ENCODE data around the gene LRP1.
A peak's percentile ranks its signal among the peaks of the same experiment; 100 is the strongest.

The LRP1 gene

GRCh38 chr12:57127101-57127725, 1.1 kb upstream of the LRP1 start:
- DNase-seq (ENCODE audit: insufficient read length, low spot score) (no peak), FAIRE-seq (no peak)
- TF ChIP-seq, protein P1, sequence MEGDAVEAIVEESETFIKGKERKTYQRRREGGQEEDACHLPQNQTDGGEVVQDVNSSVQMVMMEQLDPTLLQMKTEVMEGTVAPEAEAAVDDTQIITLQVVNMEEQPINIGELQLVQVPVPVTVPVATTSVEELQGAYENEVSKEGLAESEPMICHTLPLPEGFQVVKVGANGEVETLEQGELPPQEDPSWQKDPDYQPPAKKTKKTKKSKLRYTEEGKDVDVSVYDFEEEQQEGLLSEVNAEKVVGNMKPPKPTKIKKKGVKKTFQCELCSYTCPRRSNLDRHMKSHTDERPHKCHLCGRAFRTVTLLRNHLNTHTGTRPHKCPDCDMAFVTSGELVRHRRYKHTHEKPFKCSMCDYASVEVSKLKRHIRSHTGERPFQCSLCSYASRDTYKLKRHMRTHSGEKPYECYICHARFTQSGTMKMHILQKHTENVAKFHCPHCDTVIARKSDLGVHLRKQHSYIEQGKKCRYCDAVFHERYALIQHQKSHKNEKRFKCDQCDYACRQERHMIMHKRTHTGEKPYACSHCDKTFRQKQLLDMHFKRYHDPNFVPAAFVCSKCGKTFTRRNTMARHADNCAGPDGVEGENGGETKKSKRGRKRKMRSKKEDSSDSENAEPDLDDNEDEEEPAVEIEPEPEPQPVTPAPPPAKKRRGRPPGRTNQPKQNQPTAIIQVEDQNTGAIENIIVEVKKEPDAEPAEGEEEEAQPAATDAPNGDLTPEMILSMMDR (IDR thresholded peaks at IDR 0.05; ENCODE audit: insufficient read depth, missing control alignments): peak; percentile 22

GRCh38 chr12:57128519-57129247, 400 bp downstream of the LRP1 start:
- TF ChIP-seq, protein P1 (IDR thresholded peaks at IDR 0.05; ENCODE audit: insufficient read depth, missing control alignments): no peak
- no peak for FAIRE-seq
- DNase-seq (ENCODE audit: insufficient read length, low spot score): no peak

- no peak for FAIRE-seq
- TF ChIP-seq, protein P1 (IDR thresholded peaks at IDR 0.05; ENCODE audit: insufficient read depth, missing control alignments): no peak
These were observed 1.1 kb downstream of the LRP1 start for GRCh38 chr12:57129321-57129842.

GRCh38 chr12:57129889-57130288, 1.6 kb downstream of the LRP1 start:
- no peak for FAIRE-seq
- no peak for DNase-seq (ENCODE audit: insufficient read length, low spot score)
- TF ChIP-seq, protein P1 (IDR thresholded peaks at IDR 0.05; ENCODE audit: insufficient read depth, missing control alignments): no peak

More at GRCh38 chr12:57129321-57129842, 1.1 kb downstream of the LRP1 start:
- DNase-seq (ENCODE audit: insufficient read length, low spot score): no peak

GRCh38 chr12:57130941-57131340, 2.7 kb downstream of the LRP1 start:
- TF ChIP-seq, protein P1 (IDR thresholded peaks at IDR 0.05; ENCODE audit: insufficient read depth, missing control alignments): no peak
- no peak for DNase-seq (ENCODE audit: insufficient read length, low spot score)
- FAIRE-seq: no peak

DNA sequence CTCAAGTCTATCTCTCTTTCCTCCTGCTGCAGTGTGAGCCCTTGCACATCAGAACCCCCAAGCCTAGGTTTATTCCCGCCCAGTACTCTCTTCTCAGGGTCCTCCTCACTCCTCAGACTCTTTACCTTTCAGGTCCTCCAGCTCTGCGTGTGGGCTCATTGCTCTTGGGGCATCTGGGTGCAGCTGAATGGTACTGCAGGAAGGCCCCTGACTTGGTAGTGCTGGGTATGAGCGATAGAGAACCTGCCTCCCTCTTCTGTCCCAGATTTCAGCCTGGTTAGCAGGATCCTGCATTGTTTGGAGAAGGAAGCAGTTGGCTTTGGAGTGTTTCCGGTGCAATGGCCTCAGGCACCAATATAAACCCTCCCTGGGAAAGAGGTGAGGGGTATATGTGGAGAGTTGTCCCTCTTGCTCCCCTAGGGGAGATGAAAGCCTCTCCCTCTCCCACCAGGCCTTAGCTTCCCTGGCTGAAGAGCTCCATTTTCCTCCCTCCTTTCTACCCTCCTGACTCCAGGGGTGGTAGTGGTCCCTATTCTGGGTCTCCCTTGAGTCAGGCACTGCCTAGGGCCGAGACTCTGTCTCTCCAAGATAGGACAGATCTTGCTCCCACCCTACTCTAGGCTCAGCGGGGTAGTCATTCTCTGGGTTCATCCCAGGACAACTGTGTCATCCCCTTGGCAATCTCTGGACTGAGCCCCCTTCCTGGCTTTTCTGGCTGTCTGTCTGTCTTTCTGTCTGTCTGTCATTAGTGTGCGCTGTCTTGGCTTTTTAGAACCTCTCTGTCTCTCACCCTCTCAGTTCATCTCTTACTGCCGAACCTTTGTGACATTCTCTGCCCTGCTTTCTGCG, 3.8 kb downstream of the LRP1 start:
- no peak for DNase-seq (ENCODE audit: insufficient read length, low spot score)
- no peak for FAIRE-seq
- TF ChIP-seq, protein P1 (IDR thresholded peaks at IDR 0.05; ENCODE audit: insufficient read depth, missing control alignments): no peak

Measured in D721Med (cell line).